Panc1 (cell line): ENCODE data around the gene KDM2A. TPM values are rescaled to one million over a fixed set of nuclear protein-coding genes. Genes with fewer than 3 reads are reported as not detected.

Source experiments
- ATAC-seq: fragments of 200-7000 bp; cut with Tn5 transposase; 2 replicates; pipeline ENCODE4 v1.9.1; 2020; ENCODE audit warnings: mild to moderate bottlenecking, moderate library complexity
- BruUV-seq: library from RNA; stranded (reverse); fragments of 400-500 nt; replicated peaks from 2 replicates; lab custom pipeline; 2021; lab: Mats Ljungman, UMichigan
- CTCF ChIA-PET: fragments of 300-600 bp; sonication (Branson Sonifier 250); formaldehyde crosslinking; loops from one replicate; lab custom pipeline; 2022; ENCODE audit warnings: antibody characterized with exemption; lab: Charles Lee
- POLR2A ChIA-PET: fragments of 300-600 bp; sonication (Branson Sonifier 250); formaldehyde crosslinking; loops from one replicate; lab custom pipeline; 2022; ENCODE audit warnings: antibody characterized with exemption; lab: Charles Lee
- DNase-seq: peaks from one replicate; pipeline ENCODE4 v3.0.0-alpha.2; 2010; ENCODE audit warnings: low read depth, low spot score
- H3K27ac ChIP-seq: 2 replicates; pipeline ENCODE4 v1.5.1; 2011; ENCODE audit warnings: mild to moderate bottlenecking, low read length, inconsistent platforms
- H3K27me3 ChIP-seq: fragments of 200-500 bp; sonication (Bioruptor generic); 2 replicates; pipeline ENCODE4 v1.6.0; 2014; ENCODE audit warnings: low read length, inconsistent platforms; ENCODE audit not compliant: control insufficient read depth, insufficient read depth
- H3K36me3 ChIP-seq: fragments of 200-500 bp; sonication (Bioruptor generic); 2 replicates; pipeline ENCODE4 v1.5.1; 2014; ENCODE audit warnings: inconsistent platforms, mild to moderate bottlenecking, low read length, moderate library complexity; ENCODE audit not compliant: control insufficient read depth, insufficient read depth
- H3K4me1 ChIP-seq: 2 replicates; pipeline ENCODE4 v1.5.1; 2011; ENCODE audit warnings: inconsistent platforms, mild to moderate bottlenecking, low read length, moderate library complexity; ENCODE audit not compliant: control insufficient read depth, insufficient read depth
- H3K4me3 ChIP-seq, 2 experiments: 2 replicates each; pipeline ENCODE4 v1.5.1; 2011 to 2012; ENCODE audit warnings: low read depth in 2 of 2, low read length in 2 of 2, mild to moderate bottlenecking in 2 of 2, inconsistent platforms in 1 of 2, moderate library complexity in 1 of 2
- H3K9me3 ChIP-seq: fragments of 200-500 bp; sonication (Bioruptor generic); 2 replicates; pipeline ENCODE4 v1.5.1; 2014; ENCODE audit warnings: low read depth, mild to moderate bottlenecking, inconsistent platforms, low read length, moderate library complexity; ENCODE audit not compliant: control insufficient read depth, insufficient read depth
- POLR2AphosphoS5 ChIP-seq: IDR thresholded peaks from 2 replicates; pipeline ENCODE4 v1.6.1; 2012; ENCODE audit warnings: mild to moderate bottlenecking, low read depth, low read length, moderate library complexity
- SIN3A ChIP-seq: IDR thresholded peaks from 2 replicates; pipeline ENCODE4 v1.6.1; 2012; ENCODE audit warnings: low read depth, mild to moderate bottlenecking, low read length, moderate library complexity, borderline replicate concordance; ENCODE audit not compliant: insufficient read depth
- TCF7L2 ChIP-seq: IDR thresholded peaks from 2 replicates; pipeline ENCODE4 v1.6.1; 2011; ENCODE audit warnings: mild to moderate bottlenecking, low read depth, low read length, inconsistent platforms
- in situ Hi-C: cut with HindIII; loops from 2 replicates; pipeline ENCODE4 v1.10.0; 2016; ENCODE audit warnings: low sequenced_read_pairs, low pct_unique_long_range_greater_than_20kb
- intact Hi-C: fragments of 100-400 bp; cut with micrococcal nuclease; formaldehyde crosslinking; loops from one replicate; pipeline ENCODE4 v1.10.0; 2022; ENCODE audit not compliant: unreplicated experiment
- total RNA-seq: library from RNA; stranded (reverse); gene quantifications from one replicate; pipeline ENCODE4 v1.2.1, GENCODE V29; 2021; ENCODE audit not compliant: unreplicated experiment
- TF ChIP-seq, protein P1 (sequence below): fragments of 450-650 bp; IDR thresholded peaks from 2 replicates; pipeline ENCODE4 v1.5.1; 2017; ENCODE audit warnings: mild to moderate bottlenecking
- TF ChIP-seq, protein P2 (sequence below), 2 experiments: IDR thresholded peaks; 2 replicates each; pipeline ENCODE4 v1.6.1; 2011 to 2012; ENCODE audit warnings: low read depth in 2 of 2, control low read depth in 1 of 2, low read length in 1 of 2, mild to moderate bottlenecking in 1 of 2, moderate library complexity in 1 of 2; ENCODE audit not compliant: insufficient read depth in 1 of 2

KDM2A gene
- total RNA-seq, 1 experiment from 2014 or later = 112 TPM

DNA sequence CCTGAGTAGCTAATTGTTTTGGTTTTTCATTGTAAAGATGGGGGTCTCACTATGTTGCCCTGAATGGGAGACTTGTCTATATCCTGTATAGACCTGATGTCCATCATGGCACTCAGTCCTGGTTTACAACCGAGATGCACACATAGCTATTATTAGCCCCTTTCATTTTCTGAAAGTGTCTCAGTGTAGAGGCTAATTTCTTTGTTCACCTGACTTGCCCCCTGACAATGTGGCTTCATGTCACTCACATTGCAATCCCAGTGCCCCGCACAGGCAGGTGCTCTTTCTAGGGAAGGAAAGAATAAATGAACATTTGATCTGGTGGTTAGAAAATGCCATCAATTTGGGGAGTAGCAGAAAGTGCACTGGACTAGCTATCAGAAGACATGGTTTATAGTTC is 13.1 kb upstream of the KDM2A start:
- POLR2A ChIA-PET = interaction anchor here (0.6 kb wide), 1 partner anchor 14 kb away, joined by 3 read pairs; no protein-coding TSS in a partner anchor
- no peak overlapping the region for H3K27ac ChIP-seq

DNA sequence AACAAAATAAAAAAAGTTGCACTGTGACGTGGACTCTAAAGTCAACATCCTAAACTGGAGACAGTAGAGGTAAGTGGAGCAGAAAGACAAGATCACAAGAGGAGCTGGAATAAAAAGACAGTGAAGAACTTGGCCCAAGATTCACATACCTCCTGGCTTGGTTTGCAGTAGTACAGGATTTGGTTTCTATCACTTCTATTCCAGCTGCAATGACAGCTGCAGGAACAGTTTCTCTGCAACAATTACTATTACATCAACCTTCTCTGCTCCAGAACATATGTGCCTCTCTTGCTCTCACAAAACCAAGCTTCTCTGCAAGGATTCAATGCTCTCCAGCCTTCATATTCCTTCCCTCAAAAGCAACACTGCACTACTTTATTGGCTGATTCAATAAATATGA is 7.8 kb upstream of the KDM2A start:
- no peaks in the 10 kb centered on the region for H3K9me3 ChIP-seq
- H3K4me3 ChIP-seq = no peak overlapping the region
- ChIA-PET CTCF (no interaction called here), POLR2A (no interaction called here)
- in situ Hi-C loops = no loop called here
- no peak overlapping the region for H3K27ac ChIP-seq
- DNase-seq = no peak
- ATAC-seq = no peak
- intact Hi-C loops = no loop called here
- H3K4me1 ChIP-seq = no peaks in the 10 kb centered on the region
- no peaks in the 10 kb centered on the region for H3K27me3 ChIP-seq
- H3K36me3 ChIP-seq = no peaks in the 10 kb centered on the region
- BruUV-seq = no TSS peak
- TF ChIP-seq SIN3A (no peak), POLR2AphosphoS5 (no peak), TCF7L2 (no peak)
- TF ChIP-seq, protein P1, sequence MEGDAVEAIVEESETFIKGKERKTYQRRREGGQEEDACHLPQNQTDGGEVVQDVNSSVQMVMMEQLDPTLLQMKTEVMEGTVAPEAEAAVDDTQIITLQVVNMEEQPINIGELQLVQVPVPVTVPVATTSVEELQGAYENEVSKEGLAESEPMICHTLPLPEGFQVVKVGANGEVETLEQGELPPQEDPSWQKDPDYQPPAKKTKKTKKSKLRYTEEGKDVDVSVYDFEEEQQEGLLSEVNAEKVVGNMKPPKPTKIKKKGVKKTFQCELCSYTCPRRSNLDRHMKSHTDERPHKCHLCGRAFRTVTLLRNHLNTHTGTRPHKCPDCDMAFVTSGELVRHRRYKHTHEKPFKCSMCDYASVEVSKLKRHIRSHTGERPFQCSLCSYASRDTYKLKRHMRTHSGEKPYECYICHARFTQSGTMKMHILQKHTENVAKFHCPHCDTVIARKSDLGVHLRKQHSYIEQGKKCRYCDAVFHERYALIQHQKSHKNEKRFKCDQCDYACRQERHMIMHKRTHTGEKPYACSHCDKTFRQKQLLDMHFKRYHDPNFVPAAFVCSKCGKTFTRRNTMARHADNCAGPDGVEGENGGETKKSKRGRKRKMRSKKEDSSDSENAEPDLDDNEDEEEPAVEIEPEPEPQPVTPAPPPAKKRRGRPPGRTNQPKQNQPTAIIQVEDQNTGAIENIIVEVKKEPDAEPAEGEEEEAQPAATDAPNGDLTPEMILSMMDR = no peak
- TF ChIP-seq, protein P2, sequence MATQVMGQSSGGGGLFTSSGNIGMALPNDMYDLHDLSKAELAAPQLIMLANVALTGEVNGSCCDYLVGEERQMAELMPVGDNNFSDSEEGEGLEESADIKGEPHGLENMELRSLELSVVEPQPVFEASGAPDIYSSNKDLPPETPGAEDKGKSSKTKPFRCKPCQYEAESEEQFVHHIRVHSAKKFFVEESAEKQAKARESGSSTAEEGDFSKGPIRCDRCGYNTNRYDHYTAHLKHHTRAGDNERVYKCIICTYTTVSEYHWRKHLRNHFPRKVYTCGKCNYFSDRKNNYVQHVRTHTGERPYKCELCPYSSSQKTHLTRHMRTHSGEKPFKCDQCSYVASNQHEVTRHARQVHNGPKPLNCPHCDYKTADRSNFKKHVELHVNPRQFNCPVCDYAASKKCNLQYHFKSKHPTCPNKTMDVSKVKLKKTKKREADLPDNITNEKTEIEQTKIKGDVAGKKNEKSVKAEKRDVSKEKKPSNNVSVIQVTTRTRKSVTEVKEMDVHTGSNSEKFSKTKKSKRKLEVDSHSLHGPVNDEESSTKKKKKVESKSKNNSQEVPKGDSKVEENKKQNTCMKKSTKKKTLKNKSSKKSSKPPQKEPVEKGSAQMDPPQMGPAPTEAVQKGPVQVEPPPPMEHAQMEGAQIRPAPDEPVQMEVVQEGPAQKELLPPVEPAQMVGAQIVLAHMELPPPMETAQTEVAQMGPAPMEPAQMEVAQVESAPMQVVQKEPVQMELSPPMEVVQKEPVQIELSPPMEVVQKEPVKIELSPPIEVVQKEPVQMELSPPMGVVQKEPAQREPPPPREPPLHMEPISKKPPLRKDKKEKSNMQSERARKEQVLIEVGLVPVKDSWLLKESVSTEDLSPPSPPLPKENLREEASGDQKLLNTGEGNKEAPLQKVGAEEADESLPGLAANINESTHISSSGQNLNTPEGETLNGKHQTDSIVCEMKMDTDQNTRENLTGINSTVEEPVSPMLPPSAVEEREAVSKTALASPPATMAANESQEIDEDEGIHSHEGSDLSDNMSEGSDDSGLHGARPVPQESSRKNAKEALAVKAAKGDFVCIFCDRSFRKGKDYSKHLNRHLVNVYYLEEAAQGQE (IDR thresholded peaks at IDR 0.05; ENCODE audit: insufficient read depth in 1 of 2, low read depth in 2 of 2, low read length in 1 of 2) = no peak

More for the DNA sequence above, 13.1 kb upstream of the KDM2A start:
- TF ChIP-seq TCF7L2 (no peak), POLR2AphosphoS5 (no peak), SIN3A (no peak)
- TF ChIP-seq, protein P1 = no peak
- TF ChIP-seq, protein P2 (IDR thresholded peaks at IDR 0.05; ENCODE audit: insufficient read depth in 1 of 2, low read depth in 2 of 2, low read length in 1 of 2) = no peak
- ATAC-seq = no peak
- Histone ChIP-seq H3K36me3 (no peaks in the 10 kb centered on the region), H3K9me3 (no peaks in the 10 kb centered on the region), H3K4me3 (no peak overlapping the region), H3K27me3 (no peaks in the 10 kb centered on the region), H3K4me1 (no peaks in the 10 kb centered on the region)
- in situ Hi-C loops = no loop called here
- no peak for DNase-seq
- CTCF ChIA-PET = interaction anchor here (0.6 kb wide), 1 partner anchor 11 kb away, joined by 3 read pairs; no protein-coding TSS in a partner anchor
- intact Hi-C loops = no loop called here
- BruUV-seq = no TSS peak
